Ammon's horn (tissue), 1 donor: ENCODE results near the gene FKBP15.

Experiments used
- DNase-seq: peaks from one replicate; pipeline ENCODE4 v3.0.0-alpha.2; 2016; ENCODE audit warnings: low spot score

FKBP15 gene

DNA sequence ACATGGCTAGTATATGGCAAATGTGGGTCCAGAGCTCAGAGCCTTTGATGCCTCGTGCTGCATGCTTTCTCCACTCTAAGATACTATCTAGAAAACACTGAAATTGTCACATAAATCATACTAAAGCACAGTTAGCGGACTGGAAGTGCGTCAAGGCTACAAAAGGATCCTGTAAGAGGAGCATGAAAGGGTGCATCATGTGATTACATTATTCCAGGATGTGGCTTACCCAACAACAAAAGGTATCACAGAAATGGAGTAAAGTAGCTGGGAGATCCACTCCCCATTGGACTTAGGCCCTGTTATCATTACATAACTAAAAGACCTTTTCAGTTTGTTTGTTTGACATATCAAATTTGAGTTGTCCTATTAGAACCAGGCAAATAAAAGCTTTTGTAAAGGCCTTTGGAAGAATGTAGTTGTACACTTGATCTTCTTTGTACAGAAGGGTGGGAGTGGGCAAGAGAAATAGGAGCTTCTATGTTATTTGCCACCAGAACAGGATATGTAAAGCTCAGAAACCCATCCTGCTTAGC lies 7.1 kb upstream of the FKBP15 start:
- DNase-seq, result no peak

DNA sequence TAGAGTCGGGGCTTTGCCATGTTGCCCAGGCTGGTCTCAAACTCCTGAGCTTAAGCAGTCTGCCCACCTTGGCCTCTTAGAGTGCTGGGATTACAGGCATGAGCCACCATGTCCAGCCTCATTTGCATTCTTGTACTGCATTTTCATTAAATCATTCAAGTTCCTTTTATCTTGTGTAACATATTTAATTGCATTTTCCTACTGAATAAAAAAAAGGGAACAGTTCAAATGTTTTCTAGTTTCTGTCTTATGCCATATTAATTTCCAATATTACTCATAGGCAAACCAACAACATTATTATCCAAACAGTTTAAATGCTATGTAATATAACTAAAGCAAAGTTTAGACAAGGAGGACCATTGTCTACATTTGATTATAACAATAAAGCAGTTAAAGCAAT lies 6.4 kb upstream of the FKBP15 start:
- no peak for DNase-seq

DNA sequence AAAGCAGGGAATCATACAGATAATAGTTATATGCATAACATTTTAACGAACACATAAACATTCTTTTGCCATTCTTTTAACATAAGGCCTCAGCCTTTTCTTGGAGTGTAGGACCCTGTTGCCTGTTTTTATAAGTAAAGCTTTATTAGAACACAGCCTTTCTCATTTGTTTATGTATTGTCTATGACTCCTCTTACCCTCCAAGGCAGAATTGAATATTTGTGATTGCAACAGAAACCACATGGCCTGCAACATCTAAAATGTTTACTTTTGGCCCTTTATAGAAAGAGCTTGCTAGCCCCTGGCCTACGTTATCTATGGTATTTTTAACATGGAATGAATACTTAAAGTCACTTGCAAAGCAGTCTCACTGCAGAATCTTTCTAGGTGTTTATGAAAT lies 2.9 kb upstream of the FKBP15 start:
- no peak for DNase-seq

DNA sequence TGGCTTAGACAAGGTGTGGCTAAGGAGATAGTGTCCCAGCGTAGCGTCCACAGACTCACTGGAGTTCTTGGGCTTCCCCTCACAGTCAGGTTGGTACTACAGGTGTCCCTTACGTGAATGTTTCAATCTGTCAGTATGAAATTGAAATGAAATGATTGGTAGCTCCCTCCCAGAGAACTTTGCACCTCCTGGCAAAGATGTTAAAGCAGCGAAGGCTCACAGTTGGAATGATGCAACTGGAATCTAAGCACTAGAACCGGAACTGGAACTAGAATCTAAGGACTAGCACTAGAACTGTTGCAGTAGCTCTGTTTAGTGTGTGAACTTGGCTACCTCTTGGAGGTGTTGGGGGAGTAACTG lies 1.4 kb upstream of the FKBP15 start:
- no peak for DNase-seq

DNA sequence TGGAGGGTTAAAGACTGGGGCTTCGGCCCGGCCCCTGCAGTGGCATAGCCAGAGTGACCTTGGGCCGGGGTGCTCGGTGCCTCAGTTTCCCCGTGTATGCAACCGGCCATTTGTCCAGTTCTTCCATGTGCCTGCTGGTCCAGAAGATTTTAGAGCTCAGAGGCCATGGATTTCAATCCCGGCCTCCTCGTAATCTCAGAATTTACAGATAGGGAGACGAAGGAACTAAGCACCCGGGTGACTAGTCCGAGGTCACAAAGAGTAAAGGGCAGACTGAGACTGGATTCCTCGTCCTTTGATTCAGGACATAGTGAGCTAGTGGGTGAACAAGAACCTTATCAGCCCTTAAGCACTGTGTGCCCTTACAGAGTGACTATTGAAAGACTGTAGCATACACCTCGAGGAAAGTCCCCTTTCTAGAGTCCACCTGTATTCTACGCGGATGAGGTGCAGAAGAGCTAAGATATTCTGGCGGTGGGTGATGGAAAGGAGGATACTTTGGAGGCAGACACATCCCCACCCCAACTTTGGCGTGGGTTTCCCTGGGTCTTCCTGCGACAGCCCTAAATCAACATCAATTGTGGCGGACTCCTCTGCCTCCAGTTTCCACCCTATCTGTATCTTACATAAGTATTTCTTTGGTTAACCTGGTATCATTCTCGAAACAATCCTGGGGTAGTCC lies 864 bp upstream of the FKBP15 start:
- no peak for DNase-seq

DNA sequence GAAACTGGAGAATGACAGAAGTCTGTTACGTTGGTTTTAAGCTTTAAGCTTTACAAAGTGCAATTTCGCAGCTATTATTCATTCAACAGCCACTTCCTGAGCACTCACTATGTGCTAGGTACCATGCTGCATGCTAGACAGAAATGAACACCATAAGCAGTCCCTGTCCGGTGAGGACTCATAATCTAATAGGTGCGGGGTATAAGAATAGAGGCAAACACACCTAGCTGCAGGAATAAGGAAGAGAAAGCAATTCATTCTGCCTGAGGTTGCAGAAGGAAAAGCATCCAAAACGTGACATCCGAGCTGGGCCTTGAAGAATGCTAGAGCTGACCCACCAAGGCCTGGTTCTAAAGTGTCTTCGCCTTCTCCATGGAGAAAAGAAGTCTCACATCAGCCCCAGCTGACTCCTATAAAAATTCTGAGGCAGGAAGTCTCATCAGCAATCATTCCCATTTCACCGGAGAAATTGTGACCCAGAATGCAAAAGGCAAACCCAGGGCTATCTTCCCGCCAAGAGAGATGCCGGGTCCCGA lies 542 bp downstream of the FKBP15 start:
- peak; percentile 9 for DNase-seq

DNA sequence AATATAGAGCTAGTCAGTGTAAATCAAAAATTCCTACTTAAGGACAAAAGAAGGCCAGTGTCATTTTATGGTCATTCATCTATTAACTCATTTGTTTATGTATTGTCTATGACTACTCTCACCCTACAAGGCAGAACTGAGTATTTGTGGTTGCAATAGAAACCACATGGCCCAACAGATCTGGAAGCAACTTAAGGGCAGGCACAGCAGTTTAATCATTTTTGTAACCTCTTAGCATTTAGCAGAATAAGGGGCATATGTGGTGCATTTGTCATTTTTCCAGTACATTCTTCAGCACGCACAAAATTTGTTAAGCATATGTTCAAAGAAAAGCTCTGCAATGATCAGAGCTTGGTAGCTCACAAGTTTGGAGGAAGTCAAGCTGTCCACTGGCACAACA lies 1.1 kb downstream of the FKBP15 start:
- DNase-seq, result no peak

DNA sequence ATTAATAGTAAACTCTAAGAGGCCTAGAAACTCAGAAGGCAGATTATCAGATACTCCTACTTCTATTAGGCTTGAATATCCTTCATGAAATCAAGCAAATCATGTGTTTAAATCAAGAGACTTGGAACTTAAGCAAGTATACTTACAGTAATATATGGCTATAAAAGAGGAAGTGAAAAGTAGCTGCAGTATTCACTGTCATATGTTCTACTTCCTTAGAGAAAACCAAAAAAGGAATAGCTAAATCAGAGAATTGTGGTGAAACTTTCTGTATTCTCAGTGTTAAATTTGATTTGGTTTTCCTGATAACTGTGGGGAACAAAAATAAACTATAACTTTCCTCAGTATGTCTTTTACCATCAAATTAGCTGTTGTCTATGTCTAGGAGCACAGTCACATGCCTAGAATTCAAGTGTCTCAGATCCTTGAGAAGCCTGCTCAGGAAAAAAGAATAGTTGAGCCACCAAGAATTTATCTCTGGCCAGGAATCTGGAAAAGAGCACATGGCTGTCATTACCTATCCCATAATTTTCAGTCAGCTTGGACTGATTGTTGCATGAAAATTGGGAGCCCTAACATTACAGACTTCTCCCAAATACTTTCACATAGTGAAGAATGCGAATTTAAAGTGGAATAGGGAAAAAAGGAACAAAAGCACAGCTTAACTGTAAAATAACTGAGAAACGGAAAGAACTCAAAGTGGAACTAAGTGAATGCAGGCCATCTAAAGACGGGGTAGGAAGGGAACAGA lies 1.7 kb downstream of the FKBP15 start:
- no peak for DNase-seq

DNA sequence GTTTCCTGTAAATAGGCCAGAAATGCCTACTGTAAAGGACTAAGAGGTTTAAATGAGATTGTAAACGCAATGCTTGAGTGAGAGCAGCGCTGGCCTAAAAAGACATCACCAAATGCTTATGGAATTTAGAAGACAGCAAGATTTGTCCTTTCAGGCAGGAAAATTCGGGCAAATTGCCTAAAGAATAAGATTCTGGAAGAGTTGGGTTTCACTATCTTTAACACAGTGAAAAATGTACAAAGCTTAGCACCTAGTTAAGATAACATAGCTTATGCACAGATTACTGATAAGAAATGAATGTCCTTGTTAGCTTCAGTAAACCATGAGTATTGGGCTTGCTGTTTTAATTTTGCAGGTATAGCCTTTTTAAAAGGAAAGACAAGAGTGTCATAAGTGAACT lies 4.7 kb downstream of the FKBP15 start:
- DNase-seq, result no peak

DNA sequence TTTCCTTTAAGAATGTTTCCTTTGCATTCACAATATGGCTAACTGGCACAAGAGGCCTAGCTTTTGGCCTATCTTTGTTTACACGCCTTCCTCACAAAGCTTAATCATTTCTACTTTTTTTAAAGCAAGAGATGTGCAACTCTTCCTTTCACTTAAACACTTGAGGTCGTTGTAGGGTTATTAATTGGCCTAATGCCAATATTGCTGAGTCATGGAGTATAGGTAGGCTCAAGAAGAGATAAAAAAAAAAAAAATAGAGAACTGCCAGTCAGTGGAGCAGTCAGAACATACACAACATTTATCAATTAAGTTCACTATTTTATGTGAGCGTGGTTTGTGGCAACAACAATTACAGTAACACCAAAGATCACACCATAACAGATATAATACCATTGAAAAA lies 5.9 kb downstream of the FKBP15 start:
- DNase-seq, result no peak

DNA sequence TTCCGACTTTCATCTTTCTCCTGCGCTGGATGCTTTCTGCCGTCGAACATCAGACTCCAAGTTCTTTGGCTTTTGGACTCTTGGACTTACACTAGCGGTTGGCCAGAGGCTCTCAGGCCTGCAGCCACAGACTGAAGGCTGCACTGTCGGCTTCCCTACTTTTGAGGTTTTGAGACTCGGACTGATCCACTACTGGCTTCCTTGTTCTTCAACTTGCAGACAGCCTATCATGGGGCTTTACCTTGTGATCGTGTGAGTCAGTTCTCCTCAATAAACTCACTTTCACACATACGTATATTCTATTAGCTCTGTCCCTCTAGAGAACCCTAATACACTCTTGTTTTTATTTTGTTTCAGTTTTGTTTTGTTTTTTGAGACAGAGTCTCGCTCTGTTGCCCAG lies 10.3 kb downstream of the FKBP15 start:
- peak; percentile 37 for DNase-seq

DNA sequence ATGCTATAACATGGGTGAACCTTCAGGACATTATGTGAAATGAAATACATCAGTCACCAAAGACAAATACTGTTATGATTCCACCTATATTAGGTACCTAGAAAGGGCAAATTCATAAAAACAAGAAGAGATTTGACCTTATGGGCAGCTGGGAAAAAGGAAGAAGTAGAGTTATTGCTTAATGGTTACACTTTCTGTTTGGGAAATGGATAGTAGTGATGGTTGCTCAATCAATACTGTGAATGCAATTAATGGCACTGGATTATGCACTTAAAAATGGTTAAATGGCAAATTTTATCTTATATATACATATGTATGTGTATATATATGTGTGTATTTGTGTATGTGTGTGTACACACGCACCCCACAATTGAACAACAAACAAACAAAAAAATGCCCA lies 15.2 kb downstream of the FKBP15 start:
- no peak for DNase-seq

DNA sequence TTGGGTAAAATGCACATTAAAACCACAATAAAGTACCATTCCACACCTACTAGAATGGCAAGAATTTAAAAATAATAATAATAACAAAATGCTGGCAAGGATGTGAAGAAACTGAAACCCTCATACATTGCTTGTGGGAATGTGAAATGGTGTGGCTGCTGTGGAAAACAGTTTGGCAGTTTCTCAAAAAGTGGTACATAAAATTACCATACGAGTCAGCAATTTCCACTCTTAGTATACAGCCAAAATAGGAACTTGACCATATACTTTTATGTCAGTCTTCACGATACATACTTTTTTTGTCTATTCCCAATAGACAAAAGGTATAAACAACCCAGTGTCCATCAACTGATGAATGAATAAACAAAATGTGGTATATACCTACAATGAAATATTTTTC lies 15.6 kb downstream of the FKBP15 start:
- DNase-seq, result no peak

DNA sequence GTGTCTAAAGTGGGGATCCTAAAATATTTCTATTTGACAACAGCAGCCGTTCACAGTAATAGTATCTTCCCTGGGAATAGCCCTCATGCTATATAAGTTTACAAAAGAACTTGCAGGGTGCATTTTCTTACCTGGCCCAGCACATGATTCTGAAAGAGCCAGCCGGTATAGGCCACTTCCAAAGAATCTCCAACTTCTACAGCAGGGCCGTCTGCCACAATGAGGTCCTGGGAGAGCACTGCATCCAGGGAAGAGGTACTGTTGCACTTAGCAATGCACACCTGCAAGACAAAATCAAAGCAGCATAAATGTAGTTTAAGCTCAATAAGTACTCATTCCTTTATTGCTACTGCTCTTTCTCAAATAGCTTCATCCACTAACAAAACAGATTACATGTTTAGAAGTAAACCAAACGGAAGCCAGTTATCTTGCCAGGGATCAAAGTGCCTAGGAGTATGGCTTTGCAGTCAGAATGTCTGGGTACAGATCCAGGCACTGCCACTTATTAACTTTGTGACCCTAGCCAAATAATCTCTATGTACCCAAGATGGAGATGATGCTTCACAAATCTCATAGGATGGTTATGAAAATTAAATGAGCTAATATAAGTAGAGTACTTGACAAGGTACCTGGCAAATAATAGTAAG lies 21.3 kb downstream of the FKBP15 start:
- no peak for DNase-seq

DNA sequence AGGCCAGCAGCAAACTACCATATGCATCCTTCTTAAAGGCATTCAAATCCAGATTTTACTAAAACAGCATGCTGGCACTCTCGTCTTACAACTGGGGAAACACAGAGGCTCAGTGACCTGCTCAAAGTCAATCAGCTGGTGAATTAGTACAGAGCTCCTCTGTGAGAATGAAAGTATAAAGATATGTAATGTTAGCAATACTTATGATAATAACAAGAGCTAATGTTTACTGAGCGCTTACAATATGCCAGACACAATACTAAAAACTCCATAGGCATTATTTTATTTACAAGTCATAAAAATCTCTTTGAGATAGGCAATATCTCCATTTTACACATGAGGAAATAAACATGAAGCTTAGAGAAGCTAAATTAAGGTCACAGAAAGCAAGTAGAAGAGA lies 28.6 kb downstream of the FKBP15 start:
- no peak for DNase-seq

DNA sequence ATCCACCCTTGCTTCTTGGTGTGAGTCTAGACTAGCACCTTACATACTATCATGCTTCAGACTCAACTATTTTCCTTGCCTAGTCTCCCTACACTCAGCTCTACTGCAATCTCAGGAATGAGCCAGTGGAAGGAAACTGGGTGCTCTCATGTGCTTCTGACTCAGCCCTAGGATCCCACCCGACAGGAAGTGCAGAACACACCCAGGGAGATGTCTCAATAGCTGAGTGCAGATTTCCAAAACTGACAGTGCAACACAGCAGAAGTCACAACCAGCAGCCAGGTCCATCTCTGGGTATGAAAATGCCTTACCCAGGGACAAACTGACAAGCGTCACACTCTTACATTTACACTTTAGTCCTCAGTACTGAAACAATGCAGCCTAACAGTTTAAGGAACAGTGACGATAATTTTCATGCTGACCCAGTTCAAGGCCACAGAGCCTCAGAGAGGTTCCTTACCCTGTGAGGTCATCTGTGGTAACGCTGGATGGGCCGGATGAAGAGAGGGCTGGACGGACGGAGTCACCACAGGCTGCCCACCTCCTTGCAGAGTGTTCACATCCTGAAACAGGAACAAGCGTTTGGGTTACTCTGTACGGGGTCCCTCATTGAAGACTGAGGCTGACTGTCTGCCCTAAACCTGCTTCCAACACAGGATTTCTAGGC lies 33.0 kb downstream of the FKBP15 start:
- peak; percentile 66 for DNase-seq

DNA sequence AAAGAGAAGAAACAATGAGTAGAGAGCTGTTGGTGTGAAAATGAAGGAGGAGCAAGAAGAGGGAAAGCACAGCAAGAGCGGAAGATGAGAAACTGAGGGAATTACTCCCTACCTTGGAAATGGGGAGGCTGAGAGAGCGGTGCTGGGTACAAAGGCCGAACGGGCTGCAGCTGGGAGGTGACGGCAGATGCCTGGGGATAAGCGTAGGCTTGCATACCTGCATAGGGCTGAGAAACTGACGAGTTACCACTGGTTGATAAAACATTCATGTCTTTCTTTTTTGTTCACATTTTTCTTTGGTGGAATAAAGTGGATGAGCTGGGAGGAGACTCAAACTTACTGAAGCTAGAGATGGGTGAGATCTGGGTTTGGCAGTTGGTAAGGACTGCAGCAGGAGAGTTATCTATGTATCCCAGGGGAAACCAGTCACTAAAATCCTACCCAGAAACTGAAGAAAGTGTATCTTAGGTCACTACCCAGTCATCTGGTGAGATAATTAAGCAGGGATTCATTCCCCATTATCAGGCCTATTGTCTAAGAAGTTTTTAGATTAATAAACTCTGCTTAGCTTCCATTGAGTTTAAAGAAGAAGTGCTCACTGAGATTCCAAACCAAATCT lies 34.8 kb downstream of the FKBP15 start:
- DNase-seq, result no peak

DNA sequence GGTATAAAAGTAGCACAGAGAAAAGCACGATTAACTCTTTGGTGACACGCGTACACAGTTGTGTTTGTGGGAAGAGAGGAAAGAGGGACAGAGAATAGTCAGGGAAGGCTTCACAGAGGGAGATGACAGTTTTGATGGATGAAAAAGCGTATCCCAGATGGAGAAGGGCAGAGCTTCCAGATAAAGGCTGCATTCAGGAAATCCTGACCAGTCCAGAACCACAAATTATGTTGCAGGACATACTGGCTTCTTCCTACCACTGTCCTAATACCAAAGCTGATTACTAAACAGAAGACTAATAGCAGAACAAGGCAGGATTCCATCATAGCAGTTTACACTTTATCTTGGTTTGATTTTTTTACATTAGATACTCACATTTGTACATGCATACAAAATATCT lies 35.8 kb downstream of the FKBP15 start:
- no peak for DNase-seq

DNA sequence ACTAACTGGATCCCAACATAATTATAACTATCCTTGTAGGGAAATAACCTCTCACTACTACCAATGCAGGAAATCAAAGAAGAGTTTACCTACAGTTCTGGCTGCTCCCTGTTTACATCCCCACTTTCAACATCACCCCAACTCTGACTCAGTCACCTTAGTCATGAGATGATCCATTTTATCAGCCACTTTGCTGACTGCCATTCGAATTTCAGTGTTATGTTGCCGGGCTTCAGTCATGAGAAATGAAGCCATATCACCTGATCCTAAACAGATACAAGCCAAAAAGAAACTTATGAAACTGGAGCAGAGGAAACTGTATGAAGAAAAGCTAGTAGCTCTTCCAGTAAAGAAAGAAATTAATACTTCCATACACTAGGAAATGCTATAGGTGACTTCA lies 36.5 kb downstream of the FKBP15 start:
- DNase-seq, result no peak

DNA sequence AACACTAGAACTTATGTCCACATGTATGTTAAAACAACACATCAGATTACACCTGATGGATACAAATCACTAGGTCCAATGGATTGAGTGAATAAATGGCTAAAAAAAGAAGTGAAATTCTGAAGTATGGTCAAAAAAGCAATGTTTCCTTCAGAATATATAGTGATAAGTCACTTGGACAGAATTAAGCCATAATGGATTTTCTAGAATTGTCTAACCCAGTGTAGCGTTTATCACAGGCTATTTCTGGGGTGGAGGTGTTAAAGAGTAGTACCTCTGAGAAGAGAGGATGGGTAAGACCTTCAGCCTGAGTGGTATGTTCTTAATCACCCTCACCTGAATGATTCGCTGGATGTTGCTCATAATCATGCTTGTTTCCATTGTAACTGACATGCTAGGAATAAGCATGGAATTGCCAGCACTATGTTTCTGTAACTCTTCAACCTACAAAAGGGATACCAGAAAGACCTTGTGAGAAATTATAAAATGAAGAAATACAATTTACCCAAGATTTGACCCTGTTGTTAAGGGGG lies 37.1 kb downstream of the FKBP15 start:
- DNase-seq, result no peak

DNA sequence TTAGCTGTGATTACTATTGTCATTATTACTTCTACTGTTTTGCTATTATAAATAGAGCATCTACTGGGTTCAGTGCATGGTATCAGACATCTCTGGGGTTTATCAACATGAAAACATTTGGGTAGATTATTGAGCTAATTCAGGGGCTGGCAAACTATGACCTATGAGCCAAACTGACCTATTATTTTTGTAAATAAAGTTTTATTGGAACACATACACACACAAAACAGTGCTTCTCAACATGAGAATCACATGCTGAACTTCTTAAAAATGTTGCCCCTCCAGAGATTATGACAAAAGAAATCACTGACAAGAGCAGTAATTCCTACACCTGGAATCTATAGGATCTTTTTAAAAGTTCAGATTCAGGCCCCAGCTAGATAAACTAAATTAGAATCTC lies 39.9 kb downstream of the FKBP15 start:
- no peak for DNase-seq

DNA sequence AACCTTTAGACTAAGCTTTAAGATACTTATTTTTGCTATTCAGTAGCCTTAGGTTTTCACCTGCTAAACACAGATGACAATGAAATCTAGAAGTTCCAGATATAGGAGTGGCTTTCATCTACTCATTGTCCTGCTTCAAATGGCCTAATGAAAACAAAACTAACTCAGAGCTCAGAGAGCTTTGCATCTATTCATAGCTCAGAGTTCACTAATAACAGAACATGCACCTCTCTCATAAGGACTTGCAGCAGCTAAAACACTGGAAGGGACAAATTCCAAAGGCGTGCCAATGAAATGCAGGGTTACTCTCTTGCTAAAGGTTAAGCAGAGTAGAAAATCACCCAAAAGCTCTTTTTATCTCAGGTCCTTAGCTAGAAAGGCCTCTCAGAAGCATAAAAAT lies 41.2 kb downstream of the FKBP15 start:
- DNase-seq, result no peak
